ENCODE data around the gene SELENOF. TPM values are rescaled to one million over a fixed set of nuclear protein-coding genes. Genes with fewer than 3 reads are reported as not detected.
"Not testable (repeated sequence)": the region's sequence is repeated elsewhere in the genome, so short reads cannot be mapped to it uniquely, and the experiment has no call there.

The SELENOF gene
- total RNA-seq, 1 donor: 275 TPM

DNA sequence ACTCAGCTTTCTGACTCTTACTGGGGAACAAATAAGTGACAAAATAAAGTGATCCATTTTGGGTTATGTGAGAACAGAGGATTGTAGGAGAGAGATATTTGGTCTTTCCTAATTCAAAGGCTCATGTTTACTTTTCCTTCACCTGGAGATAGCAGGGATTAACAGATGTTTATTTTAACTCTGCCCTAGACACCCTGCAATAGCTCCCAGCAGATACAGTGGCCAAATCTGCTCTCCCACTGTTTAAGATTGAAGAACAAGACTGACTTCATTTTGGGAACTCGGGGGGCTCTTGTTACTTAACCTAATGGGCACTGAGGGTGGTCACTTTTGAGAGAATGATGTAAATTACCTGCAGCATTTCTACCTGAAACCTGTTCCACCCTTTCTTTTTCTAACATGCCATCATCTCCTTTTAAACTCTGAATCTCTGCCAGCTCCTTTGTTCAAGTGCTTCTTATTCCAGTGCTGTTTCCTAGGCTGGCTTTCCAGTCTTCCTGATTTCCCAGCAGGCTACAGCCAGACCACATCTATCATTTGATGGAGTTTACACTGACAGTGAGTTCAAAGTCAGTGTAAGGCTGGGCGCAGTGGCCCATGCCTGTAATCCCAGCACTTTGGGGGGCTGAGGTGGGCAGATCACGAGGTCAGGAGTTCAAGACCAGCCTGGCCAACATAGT, 90.0 kb downstream of the SELENOF start:
- H3K4me3 ChIP-seq (ENCODE audit: low read depth, low read length): no peak overlapping the region
- TF ChIP-seq, protein P1, sequence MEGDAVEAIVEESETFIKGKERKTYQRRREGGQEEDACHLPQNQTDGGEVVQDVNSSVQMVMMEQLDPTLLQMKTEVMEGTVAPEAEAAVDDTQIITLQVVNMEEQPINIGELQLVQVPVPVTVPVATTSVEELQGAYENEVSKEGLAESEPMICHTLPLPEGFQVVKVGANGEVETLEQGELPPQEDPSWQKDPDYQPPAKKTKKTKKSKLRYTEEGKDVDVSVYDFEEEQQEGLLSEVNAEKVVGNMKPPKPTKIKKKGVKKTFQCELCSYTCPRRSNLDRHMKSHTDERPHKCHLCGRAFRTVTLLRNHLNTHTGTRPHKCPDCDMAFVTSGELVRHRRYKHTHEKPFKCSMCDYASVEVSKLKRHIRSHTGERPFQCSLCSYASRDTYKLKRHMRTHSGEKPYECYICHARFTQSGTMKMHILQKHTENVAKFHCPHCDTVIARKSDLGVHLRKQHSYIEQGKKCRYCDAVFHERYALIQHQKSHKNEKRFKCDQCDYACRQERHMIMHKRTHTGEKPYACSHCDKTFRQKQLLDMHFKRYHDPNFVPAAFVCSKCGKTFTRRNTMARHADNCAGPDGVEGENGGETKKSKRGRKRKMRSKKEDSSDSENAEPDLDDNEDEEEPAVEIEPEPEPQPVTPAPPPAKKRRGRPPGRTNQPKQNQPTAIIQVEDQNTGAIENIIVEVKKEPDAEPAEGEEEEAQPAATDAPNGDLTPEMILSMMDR (IDR thresholded peaks at IDR 0.05; ENCODE audit: insufficient read depth, low read depth, low read length): no peak
- DNase-seq (ENCODE audit: low read depth): peak; percentile 42

DNA sequence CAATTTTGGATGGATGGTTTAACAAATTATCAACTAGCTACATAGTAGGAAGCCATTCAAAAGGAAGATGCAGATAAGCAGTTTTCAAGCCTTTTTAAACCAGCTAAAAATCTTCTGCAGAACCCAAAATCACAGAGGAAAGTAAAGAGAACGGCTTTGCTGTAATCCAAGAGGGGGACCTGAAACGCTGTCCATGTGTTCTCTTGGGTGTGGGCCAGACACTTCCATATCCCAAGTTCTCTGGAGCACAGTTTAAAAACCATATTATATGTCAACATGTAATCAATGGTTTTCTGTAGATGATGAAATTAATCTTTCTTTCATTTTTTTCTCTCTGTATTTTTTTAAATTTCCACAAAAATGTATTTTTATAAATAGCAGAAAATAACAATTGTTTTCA, 90.5 kb downstream of the SELENOF start:
- no peak for DNase-seq (ENCODE audit: low read depth)
- no peak overlapping the region for H3K4me3 ChIP-seq (ENCODE audit: low read depth, low read length)
- TF ChIP-seq, protein P1 (IDR thresholded peaks at IDR 0.05; ENCODE audit: insufficient read depth, low read depth, low read length): no peak

DNA sequence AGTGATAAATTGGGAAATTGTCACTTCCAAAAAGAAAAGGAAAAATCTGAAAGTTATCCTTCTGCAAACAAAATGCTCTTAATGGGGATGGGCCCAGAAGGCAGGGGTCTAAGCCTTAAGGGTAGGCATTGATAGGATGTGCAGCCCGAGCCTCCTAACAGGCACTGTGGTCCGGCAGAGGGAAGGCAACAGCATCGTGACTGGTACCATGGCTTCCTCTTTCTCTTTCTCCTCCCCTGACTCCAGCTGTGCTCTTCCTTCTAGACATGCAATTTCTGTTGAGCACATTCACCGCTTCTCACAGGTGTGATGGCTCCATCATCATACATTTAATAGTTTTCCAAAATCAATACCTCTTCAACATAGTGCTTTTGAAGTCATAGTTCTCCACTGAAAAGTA, 91.5 kb downstream of the SELENOF start:
- no peak for DNase-seq (ENCODE audit: low read depth)
- TF ChIP-seq, protein P1 (IDR thresholded peaks at IDR 0.05; ENCODE audit: insufficient read depth, low read depth, low read length): no peak
- no peak overlapping the region for H3K4me3 ChIP-seq (ENCODE audit: low read depth, low read length)

DNA sequence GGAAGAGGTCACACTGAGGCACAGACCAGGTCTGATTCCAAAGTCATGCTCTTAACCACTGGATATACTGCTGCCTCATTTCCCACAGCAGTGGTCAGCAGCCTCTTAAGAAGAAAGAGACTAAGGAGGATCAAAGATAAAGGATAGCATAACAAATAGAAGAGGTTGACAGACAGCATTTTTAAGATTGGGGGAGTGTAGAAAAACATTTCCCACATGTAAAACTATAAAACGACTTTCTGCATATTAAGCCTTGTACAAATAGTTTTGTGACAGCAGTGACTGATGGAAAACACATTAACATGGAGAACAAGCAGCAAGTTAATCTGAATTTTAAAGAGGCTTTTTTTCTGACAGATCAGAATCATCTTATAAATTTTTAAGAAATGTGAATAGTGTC, 92.0 kb downstream of the SELENOF start:
- TF ChIP-seq, protein P1 (IDR thresholded peaks at IDR 0.05; ENCODE audit: insufficient read depth, low read depth, low read length): no peak
- DNase-seq (ENCODE audit: low read depth): no peak
- no peak overlapping the region for H3K4me3 ChIP-seq (ENCODE audit: low read depth, low read length)

DNA sequence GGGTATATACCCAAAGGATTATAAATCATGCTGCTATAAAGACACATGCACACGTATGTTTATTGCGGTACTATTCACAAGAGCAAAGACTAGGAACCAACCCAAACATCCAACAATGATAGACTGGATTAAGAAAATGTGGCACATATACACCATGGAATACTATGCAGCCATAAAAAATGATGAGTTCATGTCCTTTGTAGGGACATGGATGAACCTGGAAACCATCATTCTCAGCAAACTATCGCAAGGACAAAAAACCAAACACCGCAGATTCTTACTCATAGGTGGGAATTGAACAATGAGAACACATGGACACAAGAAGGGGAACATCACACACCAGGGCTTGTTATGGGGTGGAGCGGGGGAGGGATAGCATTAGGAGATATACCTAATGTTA, 94.0 kb downstream of the SELENOF start:
- H3K4me3 ChIP-seq (ENCODE audit: low read depth, low read length); DNase-seq (ENCODE audit: low read depth): not testable (repeated sequence)

DNA sequence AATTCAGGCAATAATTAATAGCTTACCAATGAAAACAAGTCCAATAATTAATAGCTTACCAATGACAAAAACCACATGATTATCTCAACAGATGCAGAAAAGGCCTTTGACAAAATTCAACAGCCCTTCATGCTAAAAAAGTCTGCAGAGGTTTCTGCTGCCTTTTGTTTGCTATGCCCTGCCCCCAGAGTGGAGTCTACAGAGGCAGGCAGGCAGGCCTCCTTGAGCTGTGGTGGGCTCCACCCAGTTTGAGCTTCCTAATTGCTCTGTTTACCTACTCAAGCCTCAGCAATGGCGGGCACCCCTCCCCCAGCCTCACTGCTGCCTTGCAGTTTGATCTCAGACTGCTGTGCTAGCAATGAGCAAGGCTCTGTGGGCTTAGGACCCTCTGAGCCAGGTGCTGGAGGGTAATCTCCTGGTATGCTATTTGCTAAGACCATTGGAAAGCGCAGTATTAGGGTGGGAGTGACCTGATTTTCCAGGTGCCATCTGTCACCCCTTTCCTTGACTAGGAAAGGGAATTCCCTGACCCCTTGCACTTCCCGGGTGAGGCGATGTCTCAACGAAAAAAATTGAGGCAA, 96.6 kb downstream of the SELENOF start:
- not testable (repeated sequence) for DNase-seq (ENCODE audit: low read depth); H3K4me3 ChIP-seq (ENCODE audit: low read depth, low read length)

DNA sequence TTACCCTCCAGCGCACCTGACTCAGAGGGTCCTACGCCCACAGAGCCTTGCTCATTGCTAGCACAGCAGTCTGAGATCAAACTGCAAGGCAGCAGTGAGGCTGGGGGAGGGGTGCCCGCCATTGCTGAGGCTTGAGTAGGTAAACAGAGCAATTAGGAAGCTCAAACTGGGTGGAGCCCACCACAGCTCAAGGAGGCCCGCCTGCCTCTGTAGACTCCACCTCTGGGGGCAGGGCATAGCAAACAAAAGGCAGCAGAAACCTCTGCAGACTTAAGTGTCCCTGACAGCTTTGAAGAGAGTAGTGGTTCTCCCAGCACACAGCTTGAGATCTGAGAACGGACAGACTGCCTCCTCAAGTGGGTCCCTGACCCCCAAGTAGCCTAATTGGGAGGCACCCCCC, 99.8 kb downstream of the SELENOF start:
- DNase-seq (ENCODE audit: low read depth); H3K4me3 ChIP-seq (ENCODE audit: low read depth, low read length): not testable (repeated sequence)

Other genes with a start within 250 kb of the SELENOF start
- gene SH3GLB1, start 209.6 kb downstream of the SELENOF start, total RNA-seq: 44.5 and 47.9 TPM in 2 replicates
- gene HS2ST1, start 509 bp upstream of the SELENOF start, total RNA-seq: 18.4 and 18.6 TPM in 2 replicates